Osteocyte (in vitro differentiated cells): Measurements from ENCODE around the gene HRC. TPM values are rescaled to one million over a fixed set of nuclear protein-coding genes. Genes with fewer than 3 reads are reported as not detected.

Source experiments
- DNase-seq: peaks from one replicate; pipeline ENCODE4 v3.0.0; 2021; ENCODE audit warnings: mixed read lengths; ENCODE audit not compliant: unreplicated experiment; ENCODE audit errors: extremely low spot score
- H3K27ac Mint-ChIP-seq: one replicate; pipeline ENCODE4 v1.8.0; 2021; ENCODE audit warnings: mild to moderate bottlenecking, mixed read lengths; ENCODE audit not compliant: unreplicated experiment
- H3K27me3 Mint-ChIP-seq: one replicate; pipeline ENCODE4 v1.8.0; 2021; ENCODE audit warnings: mixed read lengths; ENCODE audit not compliant: unreplicated experiment
- H3K36me3 Mint-ChIP-seq: one replicate; pipeline ENCODE4 v1.8.0; 2021; ENCODE audit warnings: mixed read lengths; ENCODE audit not compliant: unreplicated experiment
- H3K4me1 Mint-ChIP-seq: one replicate; pipeline ENCODE4 v1.8.0; 2021; ENCODE audit warnings: mixed read lengths; ENCODE audit not compliant: unreplicated experiment
- H3K4me3 Mint-ChIP-seq: one replicate; pipeline ENCODE4 v1.8.0; 2021; ENCODE audit warnings: mild to moderate bottlenecking, moderate library complexity, mixed read lengths; ENCODE audit not compliant: unreplicated experiment
- H3K9me3 Mint-ChIP-seq: one replicate; pipeline ENCODE4 v1.8.0; 2021; ENCODE audit warnings: mixed read lengths; ENCODE audit not compliant: unreplicated experiment
- CTCF ChIP-seq: fragments of 200-600 bp; sonication (generic); IDR thresholded peaks from 2 replicates; pipeline ENCODE4 v1.5.0; 2021; ENCODE audit warnings: antibody characterized with exemption, mild to moderate bottlenecking, moderate library complexity
- total RNA-seq: library from RNA; stranded (reverse); gene quantifications from 2 replicates; pipeline ENCODE4 v1.2.1, GENCODE V29; 2021

HRC gene
- total RNA-seq, 1 donor from 2014 or later, result not detected

- Mint-ChIP-seq H3K9me3 (no peaks in the 10 kb centered on the region), H3K36me3 (no peaks in the 10 kb centered on the region), H3K4me3 (no peak overlapping the region), H3K27me3 (no peaks in the 10 kb centered on the region), H3K27ac (no peak overlapping the region), H3K4me1 (peaks cover 17% of the 10 kb centered on the region)
- DNase-seq, result no peak
- TF ChIP-seq CTCF, result no peak
Observed at GRCh38 chr19:49141352-49141751, 13.8 kb downstream of the HRC start.

GRCh38 chr19:49140951-49141350 lies 14.2 kb downstream of the HRC start:
- no peak overlapping the region for H3K27ac Mint-ChIP-seq
- H3K9me3 Mint-ChIP-seq, result no peaks in the 10 kb centered on the region
- no peak overlapping the region for H3K4me3 Mint-ChIP-seq
- H3K27me3 Mint-ChIP-seq, result no peaks in the 10 kb centered on the region
- no peaks in the 10 kb centered on the region for H3K36me3 Mint-ChIP-seq
- H3K4me1 Mint-ChIP-seq, result peaks cover 14% of the 10 kb centered on the region
- DNase-seq, result no peak
- no peak for TF ChIP-seq CTCF

- Mint-ChIP-seq H3K4me3 (no peak overlapping the region), H3K36me3 (no peaks in the 10 kb centered on the region), H3K27ac (no peak overlapping the region), H3K4me1 (no peaks in the 10 kb centered on the region), H3K27me3 (no peaks in the 10 kb centered on the region), H3K9me3 (no peaks in the 10 kb centered on the region)
- TF ChIP-seq CTCF, result no peak
- DNase-seq, result no peak
Observed at GRCh38 chr19:49136771-49137171, 18.4 kb downstream of the HRC start.

- no peaks in the 10 kb centered on the region for H3K9me3 Mint-ChIP-seq
- TF ChIP-seq CTCF, result no peak
- H3K27ac Mint-ChIP-seq, result no peak overlapping the region
- no peaks in the 10 kb centered on the region for H3K36me3 Mint-ChIP-seq
- DNase-seq, result no peak
- no peaks in the 10 kb centered on the region for H3K4me1 Mint-ChIP-seq
- no peak overlapping the region for H3K4me3 Mint-ChIP-seq
- no peaks in the 10 kb centered on the region for H3K27me3 Mint-ChIP-seq
Observed at GRCh38 chr19:49135686-49136085, 19.5 kb downstream of the HRC start.

GRCh38 chr19:49133621-49134454 lies 21.4 kb downstream of the HRC start:
- Mint-ChIP-seq H3K36me3 (no peaks in the 10 kb centered on the region), H3K9me3 (no peaks in the 10 kb centered on the region), H3K4me1 (peaks cover 6% of the 10 kb centered on the region), H3K4me3 (no peak overlapping the region), H3K27ac (no peak overlapping the region), H3K27me3 (no peaks in the 10 kb centered on the region)
- no peak for TF ChIP-seq CTCF
- no peak for DNase-seq
